HG02852 (cell line): ENCODE measurements around the gene PCDHA5.

Experiments
- ATAC-seq: cut with Tn5 transposase; IDR thresholded peaks from one replicate; pipeline ENCODE4 v1.9.1; 2021; ENCODE audit warnings: mild to moderate bottlenecking, moderate library complexity; ENCODE audit not compliant: unreplicated experiment

PCDHA5 gene

DNA sequence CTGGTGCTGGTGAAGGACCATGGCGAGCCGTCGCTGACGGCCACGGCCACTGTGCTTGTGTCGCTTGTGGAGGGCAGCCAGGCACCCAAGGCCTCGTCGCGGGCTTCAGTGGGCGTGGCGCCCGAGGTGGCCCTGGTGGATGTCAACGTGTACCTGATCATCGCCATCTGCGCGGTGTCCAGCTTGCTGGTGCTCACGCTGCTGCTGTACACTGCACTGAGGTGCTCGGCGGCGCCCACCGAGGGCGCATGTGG lies 36.5 kb downstream of the PCDHA5 start:
- ATAC-seq = no peak

DNA sequence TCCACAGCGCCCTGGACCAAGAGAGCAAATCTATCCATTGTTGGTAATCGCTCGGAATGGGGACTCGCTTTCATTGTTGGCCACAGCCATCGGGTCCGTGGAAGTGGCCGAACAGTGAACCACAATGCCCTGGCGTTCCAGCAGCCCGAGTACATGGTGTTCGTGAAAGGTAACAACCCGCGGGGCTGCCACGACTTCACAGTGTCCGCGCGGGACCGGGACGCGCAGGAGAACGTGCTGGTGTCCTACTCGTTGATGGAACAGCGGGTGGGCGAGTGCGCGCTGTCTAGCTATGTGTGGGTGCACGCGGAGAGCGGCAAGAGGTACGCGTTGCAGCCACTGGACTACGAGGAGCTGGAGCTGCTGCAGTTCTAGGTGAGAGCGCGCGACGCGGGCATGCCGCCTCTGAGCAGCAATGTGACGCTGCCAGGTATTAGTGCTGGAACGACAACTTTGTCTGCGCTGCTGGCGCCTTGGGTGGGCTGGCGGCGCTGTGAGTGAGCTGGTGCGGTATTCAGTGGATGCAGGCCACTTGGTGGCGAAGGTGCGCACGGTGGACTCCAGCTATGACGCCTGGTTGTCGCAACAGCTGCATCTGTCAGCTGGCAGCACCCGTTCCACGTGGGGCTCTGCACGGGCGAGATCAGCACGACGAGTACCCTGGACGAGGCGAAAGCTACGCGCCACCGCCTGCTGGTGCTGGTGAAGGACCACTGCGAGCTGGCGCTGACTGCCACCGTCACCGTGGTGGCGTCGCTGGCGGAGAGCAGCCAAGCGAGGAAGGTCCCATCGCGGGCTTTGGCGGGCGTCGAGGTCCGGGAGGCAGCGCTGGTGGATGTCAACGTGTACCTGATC lies 41.3 kb downstream of the PCDHA5 start:
- ATAC-seq = no peak

DNA sequence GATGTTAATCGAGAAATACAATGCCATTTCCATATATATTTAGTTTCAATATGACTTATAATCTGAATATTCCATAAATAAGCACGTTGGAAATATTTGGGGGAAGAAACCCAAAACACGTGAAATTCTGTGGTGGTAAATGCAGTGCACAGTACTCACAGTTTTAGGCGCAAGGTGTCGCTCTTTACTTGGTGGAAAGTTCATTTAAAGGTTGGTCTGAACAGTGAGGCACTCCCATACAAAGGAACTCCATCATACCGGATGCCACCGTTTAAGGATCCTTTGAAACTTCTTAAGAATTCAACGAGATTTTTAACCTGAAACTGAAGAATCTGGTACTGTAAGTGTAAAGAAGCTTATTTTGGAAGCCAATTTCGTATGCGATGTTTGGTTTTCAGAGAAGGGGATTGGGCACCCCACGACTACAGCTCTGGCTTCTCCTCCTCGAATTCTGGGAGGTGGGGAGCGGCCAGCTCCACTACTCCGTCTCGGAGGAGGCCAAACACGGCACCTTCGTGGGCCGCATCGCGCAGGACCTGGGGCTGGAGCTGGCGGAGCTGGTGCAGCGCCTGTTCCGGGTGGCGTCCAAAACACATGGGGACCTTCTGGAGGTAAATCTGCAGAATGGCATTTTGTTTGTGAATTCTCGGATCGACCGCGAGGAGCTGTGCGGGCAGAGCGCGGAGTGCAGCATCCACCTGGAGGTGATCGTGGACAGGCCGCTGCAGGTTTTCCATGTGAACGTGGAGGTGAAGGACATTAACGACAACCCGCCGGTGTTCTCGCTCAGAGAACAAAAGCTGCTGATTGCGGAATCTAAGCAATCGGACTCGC lies 47.5 kb downstream of the PCDHA5 start, which contains the start of gene PCDHA11:
PCDHA11 (plus strand) TSS at position 237 of the 834 bp plus-strand sequence; CDS start at position 384, 147 bp downstream.
- no peak for ATAC-seq

DNA sequence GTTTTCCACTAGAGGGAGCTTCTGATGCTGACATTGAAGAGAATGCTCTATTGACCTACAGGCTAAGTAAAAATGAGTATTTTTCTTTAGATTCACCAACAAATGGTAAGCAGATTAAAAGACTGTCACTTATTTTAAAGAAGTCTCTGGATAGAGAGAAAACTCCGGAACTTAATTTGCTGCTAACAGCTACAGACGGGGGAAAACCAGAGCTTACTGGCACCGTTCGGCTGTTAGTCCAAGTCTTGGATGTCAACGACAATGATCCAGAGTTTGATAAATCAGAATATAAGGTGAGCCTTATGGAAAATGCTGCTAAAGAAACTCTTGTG lies 48.1 kb downstream of the PCDHA5 start:
- no peak for ATAC-seq

DNA sequence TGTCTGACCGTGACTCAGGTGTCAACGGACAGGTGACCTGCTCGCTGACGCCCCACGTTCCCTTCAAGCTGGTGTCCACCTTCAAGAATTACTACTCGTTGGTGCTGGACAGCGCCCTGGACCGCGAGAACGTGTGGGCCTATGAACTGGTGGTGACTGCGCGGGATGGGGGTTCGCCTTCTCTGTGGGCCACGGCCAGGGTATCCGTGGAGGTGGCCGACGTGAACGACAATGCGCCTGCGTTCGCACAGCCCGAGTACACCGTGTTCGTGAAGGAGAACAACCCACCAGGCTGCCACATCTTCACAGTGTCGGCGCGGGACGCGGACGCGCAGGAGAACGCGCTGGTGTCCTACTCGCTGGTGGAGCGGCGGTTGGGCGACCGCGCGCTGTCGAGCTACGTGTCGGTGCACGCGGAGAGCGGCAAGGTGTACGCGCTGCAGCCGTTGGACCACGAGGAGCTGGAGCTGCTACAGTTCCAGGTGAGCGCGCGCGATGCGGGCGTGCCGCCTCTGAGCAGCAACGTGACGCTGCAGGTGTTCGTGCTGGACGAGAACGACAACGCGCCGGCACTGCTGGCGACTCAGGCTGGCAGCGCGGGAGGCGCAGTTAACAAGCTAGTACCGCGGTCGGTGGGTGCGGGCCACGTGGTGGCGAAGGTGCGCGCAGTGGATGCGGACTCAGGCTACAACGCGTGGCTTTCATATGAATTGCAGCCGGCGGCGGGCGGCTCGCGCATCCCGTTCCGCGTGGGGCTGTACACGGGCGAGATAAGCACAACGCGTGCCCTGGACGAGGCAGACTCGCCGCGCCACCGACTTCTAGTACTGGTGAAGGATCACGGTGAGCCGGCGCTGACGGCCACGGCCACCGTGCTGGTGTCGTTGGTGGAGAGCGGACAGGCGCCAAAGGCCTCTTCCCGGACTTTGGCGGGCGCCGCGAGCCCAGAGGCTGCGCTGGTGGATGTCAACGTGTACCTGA lies 49.1 kb downstream of the PCDHA5 start:
- no peak for ATAC-seq
